ENCODE measurements around the gene PCSK5. TPM values are rescaled to one million over a fixed set of nuclear protein-coding genes. Genes with fewer than 3 reads are reported as not detected.
"Not testable (repeated sequence)": the region's sequence is repeated elsewhere in the genome, so short reads cannot be mapped to it uniquely, and the experiment has no call there.

The PCSK5 gene
- total RNA-seq, 8 experiments from 2014 or later = 1.8 to 21.4 (median 4.9) TPM

DNA sequence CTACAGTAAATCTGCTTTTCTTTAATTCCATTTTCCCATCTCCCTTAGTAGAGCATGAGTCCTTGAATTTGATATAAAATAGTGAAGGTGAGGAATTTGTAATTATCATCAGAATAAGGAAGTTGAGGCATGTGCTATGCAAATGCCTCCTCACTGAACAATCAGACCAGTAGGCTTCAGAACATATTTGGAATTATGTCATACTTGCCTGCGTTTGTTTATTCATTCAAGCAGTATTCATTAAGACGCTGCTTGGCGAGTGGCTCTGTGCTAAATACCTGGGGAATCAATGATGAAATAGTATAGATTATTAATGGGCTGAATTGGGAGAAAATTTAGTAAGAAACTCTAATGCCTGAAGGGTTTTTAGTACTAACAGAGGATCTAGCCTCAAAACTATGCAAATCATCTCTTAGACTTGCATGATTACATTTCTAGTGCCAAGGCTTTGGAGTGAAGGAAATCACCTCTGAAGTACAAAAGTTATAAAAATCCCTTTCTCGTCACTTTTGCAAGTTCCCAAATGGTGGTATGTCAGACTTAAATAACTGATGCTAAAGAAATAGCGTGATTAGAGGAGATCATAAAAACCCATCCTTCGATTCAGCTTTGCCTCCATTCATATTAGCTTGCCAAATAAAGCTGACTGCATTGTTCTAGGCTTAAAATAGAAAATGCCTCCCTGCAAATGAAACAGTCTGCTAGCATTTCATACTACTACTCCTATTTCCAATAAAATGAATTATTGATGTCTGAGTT lies 141.7 kb downstream of the PCSK5 start:
- Histone ChIP-seq H3K4me3 (no peak overlapping the region), H3K4me1 (replicated peaks in 1 of 2) (no peaks in the 10 kb centered on the region), H3K27ac (no peak overlapping the region)
- peak in 3 of 8 experiments; percentile 53 to 83 (median 77) for ATAC-seq (replicated peaks in 6 of 8)
- in situ Hi-C loops (cut with MboI; ENCODE audit: low pct_unique_long_range_greater_than_20kb in 2 of 9, low sequenced_read_pairs in 9 of 9, unreplicated experiment in 9 of 9) = no loop called here
- WGBS, 10 experiments = 18 to 100% (median 94%) methylated on average over 1 to 6 of the region's 6 CpGs; no CpG with 5 or more reads in 1 of the 10 experiments

DNA sequence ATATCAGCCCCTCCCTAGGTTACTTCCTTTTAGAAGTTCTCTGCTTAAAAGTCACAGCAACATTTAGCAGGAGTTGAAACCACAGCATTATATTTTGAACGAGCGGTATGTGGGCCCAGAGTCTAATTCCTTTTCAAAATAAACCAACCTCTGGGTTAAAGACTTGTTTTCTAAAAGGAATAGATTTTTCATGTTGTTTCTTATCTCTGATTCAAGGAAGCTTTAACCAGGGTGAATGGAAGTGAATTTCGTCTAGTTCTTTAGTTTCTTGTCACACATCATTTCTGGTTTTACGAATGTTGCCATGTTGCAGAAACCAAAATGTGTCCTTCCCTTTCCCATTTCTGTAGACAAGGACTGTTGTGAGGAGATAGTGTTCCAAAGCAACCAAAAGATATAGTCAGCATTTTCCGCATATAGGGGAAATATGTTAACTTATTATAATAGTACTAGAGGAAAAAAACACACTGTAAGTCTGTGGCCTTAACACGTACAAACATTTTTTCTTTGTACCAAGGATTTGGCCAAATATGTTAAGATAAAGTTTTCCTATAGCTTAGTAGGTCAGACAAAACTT lies 142.4 kb downstream of the PCSK5 start:
- Histone ChIP-seq H3K4me3 (no peak overlapping the region), H3K4me1 (replicated peaks in 1 of 2) (no peaks in the 10 kb centered on the region), H3K27ac (no peak overlapping the region)
- in situ Hi-C loops (cut with MboI; ENCODE audit: low pct_unique_long_range_greater_than_20kb in 2 of 9, low sequenced_read_pairs in 9 of 9, unreplicated experiment in 9 of 9) = no loop called here
- ATAC-seq (replicated peaks in 6 of 8) = no peak
- 77 to 100% (median 94%) methylated on average over 1 to 6 of the region's 6 CpGs for WGBS, 10 experiments

- no peak overlapping the region for H3K4me3 ChIP-seq
- in situ Hi-C loops (cut with MboI; ENCODE audit: low pct_unique_long_range_greater_than_20kb in 2 of 9, low sequenced_read_pairs in 9 of 9, unreplicated experiment in 9 of 9) = no loop called here
- no peak for ATAC-seq (replicated peaks in 6 of 8)
- no peaks in the 10 kb centered on the region for H3K4me1 ChIP-seq (replicated peaks in 1 of 2)
- 58 to 100% (median 87%) methylated on average over 1 to 3 of the region's 3 CpGs; no CpG with 5 or more reads in 2 of the 10 experiments for WGBS, 10 experiments
- no peak overlapping the region for H3K27ac ChIP-seq
Observed at GRCh38 chr9:76034049-76034448, 143.6 kb downstream of the PCSK5 start.

GRCh38 chr9:76036762-76037161 lies 146.3 kb downstream of the PCSK5 start:
- Histone ChIP-seq H3K4me3 (no peak overlapping the region), H3K27ac (no peak overlapping the region), H3K4me1 (replicated peaks in 1 of 2) (no peaks in the 10 kb centered on the region)
- WGBS, 10 experiments = 64 to 100% (median 80%) methylated on average over 1 to 2 of the region's 2 CpGs; no CpG with 5 or more reads in 2 of the 10 experiments
- in situ Hi-C loops (cut with MboI; ENCODE audit: low pct_unique_long_range_greater_than_20kb in 2 of 9, low sequenced_read_pairs in 9 of 9, unreplicated experiment in 9 of 9) = no loop called here
- ATAC-seq (replicated peaks in 6 of 8) = no peak

- no peak overlapping the region for H3K27ac ChIP-seq
- no peak overlapping the region for H3K4me3 ChIP-seq
- 10 to 100% (median 87%) methylated on average over 2 to 9 of the region's 9 CpGs for WGBS, 10 experiments
- in situ Hi-C loops (cut with MboI; ENCODE audit: low pct_unique_long_range_greater_than_20kb in 2 of 9, low sequenced_read_pairs in 9 of 9, unreplicated experiment in 9 of 9) = no loop called here
- no peaks in the 10 kb centered on the region for H3K4me1 ChIP-seq (replicated peaks in 1 of 2)
- ATAC-seq (replicated peaks in 6 of 8) = peak in 4 of 8 experiments; percentile 57 to 95 (median 94)
Observed at GRCh38 chr9:76037587-76038225, 147.2 kb downstream of the PCSK5 start.

DNA sequence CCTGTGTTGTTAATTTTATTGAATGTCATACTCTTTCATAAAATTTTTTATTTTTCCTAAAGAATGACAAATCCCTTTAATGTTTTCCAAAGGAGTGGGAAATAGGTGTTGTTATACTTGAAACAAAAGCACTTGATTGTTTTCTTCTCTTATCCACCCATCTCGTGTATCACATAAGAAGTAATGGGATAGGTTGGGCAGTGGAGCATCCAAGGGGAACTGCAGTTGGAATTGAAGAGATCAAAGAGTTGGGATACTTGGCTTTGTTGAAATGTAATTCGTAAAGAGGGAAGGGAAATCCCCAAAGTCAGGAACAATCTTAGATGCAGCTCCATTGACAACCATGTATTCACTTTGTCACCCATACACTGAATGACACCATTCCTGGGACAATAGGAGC lies 148.0 kb downstream of the PCSK5 start:
- no peak overlapping the region for H3K4me3 ChIP-seq
- ATAC-seq (replicated peaks in 6 of 8) = no peak
- 38 to 100% (median 75%) methylated on average over 1 to 2 of the region's 2 CpGs for whole genome bisulfite sequencing, 10 experiments
- in situ Hi-C loops (cut with MboI; ENCODE audit: low pct_unique_long_range_greater_than_20kb in 2 of 9, low sequenced_read_pairs in 9 of 9, unreplicated experiment in 9 of 9) = no loop called here
- no peaks in the 10 kb centered on the region for H3K4me1 ChIP-seq (replicated peaks in 1 of 2)
- H3K27ac ChIP-seq = no peak overlapping the region

- 67 to 100% (median 91%) methylated on average over 1 to 3 of the region's 3 CpGs for WGBS, 10 experiments
- H3K4me1 ChIP-seq (replicated peaks in 1 of 2) = no peaks in the 10 kb centered on the region
- no peak overlapping the region for H3K27ac ChIP-seq
- in situ Hi-C loops (cut with MboI; ENCODE audit: low pct_unique_long_range_greater_than_20kb in 2 of 9, low sequenced_read_pairs in 9 of 9, unreplicated experiment in 9 of 9) = no loop called here
- H3K4me3 ChIP-seq = no peak overlapping the region
- no peak for ATAC-seq (replicated peaks in 6 of 8)
Observed at GRCh38 chr9:76044266-76044819, 153.9 kb downstream of the PCSK5 start.

DNA sequence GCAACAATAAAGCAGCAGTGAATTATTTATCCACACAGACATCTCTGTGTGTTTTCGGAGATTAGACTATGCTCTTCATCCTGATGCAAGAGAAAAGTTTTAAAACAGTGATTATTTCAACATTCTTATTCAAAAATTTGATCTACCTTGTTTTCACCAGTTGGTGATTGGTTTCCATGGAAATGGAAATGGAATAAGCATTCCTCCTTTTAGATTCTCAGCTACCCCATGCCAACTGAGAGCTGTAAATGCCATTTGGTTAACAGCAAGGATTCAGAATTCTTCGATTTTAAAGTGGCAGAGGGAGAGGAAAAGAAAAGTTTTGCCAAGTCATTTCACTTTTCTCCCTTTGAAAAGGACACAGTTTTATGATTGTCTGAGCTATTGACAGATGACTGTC lies 154.7 kb downstream of the PCSK5 start:
- H3K27ac ChIP-seq = no peak overlapping the region
- no peak for ATAC-seq (replicated peaks in 6 of 8)
- in situ Hi-C loops (cut with MboI; ENCODE audit: low pct_unique_long_range_greater_than_20kb in 2 of 9, low sequenced_read_pairs in 9 of 9, unreplicated experiment in 9 of 9) = no loop called here
- 0 to 100% (median 75%) methylated on average over 1 to 2 of the region's 2 CpGs; no CpG with 5 or more reads in 1 of the 10 experiments for WGBS, 10 experiments
- H3K4me1 ChIP-seq (replicated peaks in 1 of 2) = no peaks in the 10 kb centered on the region
- no peak overlapping the region for H3K4me3 ChIP-seq

GRCh38 chr9:76049341-76049740 lies 158.9 kb downstream of the PCSK5 start:
- peak in 3 of 8 experiments; percentile 37 to 77 (median 77) for ATAC-seq (replicated peaks in 6 of 8)

GRCh38 chr9:76067696-76068095 lies 177.2 kb downstream of the PCSK5 start:
- in situ Hi-C loops (cut with MboI; ENCODE audit: low pct_unique_long_range_greater_than_20kb in 2 of 9, low sequenced_read_pairs in 9 of 9, unreplicated experiment in 9 of 9) = loop anchor here in 1 of 9 experiments (25.0 kb wide), 1 partner anchor 130 kb away; no protein-coding TSS in a partner anchor
- ATAC-seq (replicated peaks in 6 of 8) = no peak
- 80 to 100% (median 98%) methylated on average over 1 to 8 of the region's 11 CpGs for WGBS, 10 experiments
- no peak overlapping the region for H3K4me3 ChIP-seq
- H3K27ac ChIP-seq = no peak overlapping the region
- H3K4me1 ChIP-seq (replicated peaks in 1 of 2) = peaks cover 0 to 5% of the 10 kb centered on the region in 2 donors

More at GRCh38 chr9:76049341-76049740, 158.9 kb downstream of the PCSK5 start:
- no peaks in the 10 kb centered on the region for H3K4me1 ChIP-seq (replicated peaks in 1 of 2)
- H3K4me3 ChIP-seq = no peak overlapping the region
- in situ Hi-C loops (cut with MboI; ENCODE audit: low pct_unique_long_range_greater_than_20kb in 2 of 9, low sequenced_read_pairs in 9 of 9, unreplicated experiment in 9 of 9) = no loop called here
- 20 to 100% (median 94%) methylated on average over 1 to 2 of the region's 2 CpGs; no CpG with 5 or more reads in 4 of the 10 experiments for WGBS, 10 experiments
- H3K27ac ChIP-seq = no peak overlapping the region

DNA sequence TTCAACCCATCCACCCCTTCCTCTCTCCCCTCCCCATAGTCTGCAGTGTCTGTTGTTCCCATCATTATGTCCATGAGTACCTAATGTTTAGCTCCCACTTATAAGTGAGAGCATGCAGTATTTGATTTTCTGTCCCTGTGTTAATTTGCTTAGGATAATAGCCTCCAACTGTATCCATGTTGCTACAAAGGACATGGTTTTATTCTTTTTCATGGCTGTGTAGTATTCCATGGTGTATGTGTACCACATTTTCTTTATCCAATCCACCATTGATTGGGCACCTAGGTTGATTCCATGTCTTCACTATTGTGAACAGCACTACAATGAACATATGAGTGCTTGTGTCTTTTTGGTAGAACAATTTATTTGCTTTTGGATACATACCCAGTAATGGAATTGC lies 187.1 kb downstream of the PCSK5 start:
- ATAC-seq (replicated peaks in 6 of 8) = no peak
- in situ Hi-C loops (cut with MboI; ENCODE audit: low pct_unique_long_range_greater_than_20kb in 2 of 9, low sequenced_read_pairs in 9 of 9, unreplicated experiment in 9 of 9) = loop anchor here in 1 of 9 experiments (25.0 kb wide), 1 partner anchor 210 kb away; no protein-coding TSS in a partner anchor
- H3K4me1 ChIP-seq (replicated peaks in 1 of 2) = no peaks in the 10 kb centered on the region

DNA sequence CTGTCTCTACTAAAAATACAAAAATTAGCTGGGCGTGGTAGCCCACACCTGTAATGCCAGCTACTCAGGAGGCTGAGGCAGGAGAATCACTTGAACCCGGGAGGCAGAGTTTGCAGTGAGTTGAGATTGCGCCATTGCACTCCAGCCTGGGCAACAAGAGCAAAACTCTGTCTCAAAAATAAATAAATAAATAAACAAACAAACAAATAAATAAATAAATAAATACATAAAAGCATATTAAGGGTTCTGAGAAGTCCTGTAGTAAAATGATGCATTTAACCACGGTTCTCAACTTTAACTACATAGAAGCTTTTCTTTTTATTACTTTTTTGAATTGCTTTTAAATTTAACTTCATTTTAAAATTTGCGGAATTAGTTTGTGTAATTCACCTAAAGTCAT lies 190.8 kb downstream of the PCSK5 start:
- in situ Hi-C loops (cut with MboI; ENCODE audit: low pct_unique_long_range_greater_than_20kb in 2 of 9, low sequenced_read_pairs in 9 of 9, unreplicated experiment in 9 of 9) = loop anchor here in 1 of 9 experiments (25.0 kb wide), 1 partner anchor 206 kb away; no protein-coding TSS in a partner anchor
- H3K27ac ChIP-seq; H3K4me1 ChIP-seq (replicated peaks in 1 of 2); ATAC-seq (replicated peaks in 6 of 8); H3K4me3 ChIP-seq: not testable (repeated sequence)
- 66 to 100% (median 85%) methylated on average over 1 to 5 of the region's 5 CpGs for whole genome bisulfite sequencing, 10 experiments

More for the DNA sequence above, 187.1 kb downstream of the PCSK5 start:
- Histone ChIP-seq H3K27ac (no peak overlapping the region), H3K4me3 (no peak overlapping the region)

DNA sequence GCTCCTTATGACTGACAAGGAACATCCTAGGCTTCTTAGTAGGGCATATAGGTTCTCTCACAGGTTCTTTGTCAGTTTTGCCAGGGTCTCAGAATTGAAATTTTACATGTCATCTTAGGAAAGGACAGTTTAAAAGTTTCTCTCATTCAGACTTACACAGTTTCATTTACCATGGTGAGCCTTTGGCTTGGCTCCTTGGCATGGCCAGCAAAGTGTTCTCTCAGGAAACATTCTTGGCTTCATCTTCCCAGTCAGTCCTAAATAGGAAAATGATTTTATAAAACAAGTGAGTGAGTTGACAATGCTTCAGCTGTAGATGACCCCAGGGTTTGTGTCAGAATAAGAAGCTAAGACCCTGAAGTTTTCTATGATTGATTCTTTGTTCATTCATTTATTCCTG lies 191.6 kb downstream of the PCSK5 start:
- no peak overlapping the region for H3K4me3 ChIP-seq
- no peaks in the 10 kb centered on the region for H3K4me1 ChIP-seq (replicated peaks in 1 of 2)
- no peak overlapping the region for H3K27ac ChIP-seq
- no peak for ATAC-seq (replicated peaks in 6 of 8)
- in situ Hi-C loops (cut with MboI; ENCODE audit: low pct_unique_long_range_greater_than_20kb in 2 of 9, low sequenced_read_pairs in 9 of 9, unreplicated experiment in 9 of 9) = loop anchor here in 1 of 9 experiments (25.0 kb wide), 1 partner anchor 205 kb away; no protein-coding TSS in a partner anchor

All from motor neuron (in vitro differentiated cells).